HCT116 (cell line): ENCODE results near the gene KRT82. TPM values are rescaled to one million over a fixed set of nuclear protein-coding genes. Genes with fewer than 3 reads are reported as not detected.

ENCODE experiments used
- ATAC-seq: fragments of 200-7000 bp; cut with Tn5 transposase; 2 replicates; pipeline ENCODE4 v1.9.1; 2020; ENCODE audit warnings: mild to moderate bottlenecking, moderate library complexity
- BruUV-seq: library from RNA; stranded (reverse); fragments of 400-500 nt; replicated peaks from 2 replicates; lab custom pipeline; 2021; lab: Mats Ljungman, UMichigan
- CTCF ChIA-PET: fragments of 300-600 bp; sonication (Branson Sonifier 250); formaldehyde crosslinking; loops from one replicate; lab custom pipeline; 2021; ENCODE audit warnings: antibody characterized with exemption; lab: Charles Lee
- POLR2A ChIA-PET: fragments of 300-600, 350-600 bp; sonication (Branson Sonifier 250); formaldehyde crosslinking; loops from one replicate; lab custom pipeline; 2021; ENCODE audit warnings: antibody characterized with exemption; lab: Charles Lee
- RAD21 ChIA-PET, 2 experiments: fragments of 300-600 bp; sonication (Branson Sonifier 250); formaldehyde crosslinking; loops; one replicate each; lab custom pipeline; 2023; ENCODE audit warnings: low total read pairs in 2 of 2; ENCODE audit not compliant: uncharacterized antibody in 2 of 2, unreplicated experiment in 2 of 2, low non-redundant PET in 1 of 2; lab: Charles Lee
- DNase-seq: peaks from one replicate; pipeline ENCODE4 v3.0.0-alpha.2; 2010; ENCODE audit warnings: low read depth, low spot score
- H2AFZ ChIP-seq: fragments of 200-600 bp; shearing (Covaris generic), sonication (generic); 2 replicates; pipeline ENCODE4 v1.6.1; 2017; ENCODE audit warnings: low read depth, mixed run types, mixed read lengths, antibody characterized with exemption, low read length; ENCODE audit not compliant: poor library complexity, severe bottlenecking
- H3K27ac ChIP-seq: 2 replicates; pipeline ENCODE4 v1.5.1; 2012; ENCODE audit warnings: low read depth, low read length
- H3K27me3 ChIP-seq: fragments of 200-600 bp; sonication (generic); 2 replicates; pipeline ENCODE4 v1.6.1; 2016; ENCODE audit warnings: mixed run types, low read length, mixed read lengths; ENCODE audit not compliant: insufficient read depth
- H3K36me3 ChIP-seq, 2 experiments: fragments of 200-500 bp in 1 of 2; fragments of 200-600 bp in 1 of 2; sonication (Bioruptor generic) in 1 of 2; sonication (generic) in 1 of 2; 2 replicates each; pipeline versions ENCODE4 v1.5.1 to v1.6.1; 2014 to 2016; ENCODE audit warnings: low read length in 2 of 2, inconsistent platforms in 1 of 2, mixed read lengths in 1 of 2, mixed run types in 1 of 2; ENCODE audit not compliant: insufficient read depth in 2 of 2, control insufficient read depth in 1 of 2
- H3K4me1 ChIP-seq, 2 experiments: fragments of 200-600 bp in 1 of 2; sonication (generic) in 1 of 2; 2 replicates each; pipeline versions ENCODE4 v1.5.1 to v1.6.1; 2012 to 2017; ENCODE audit warnings: low read length in 2 of 2, inconsistent platforms in 1 of 2, mild to moderate bottlenecking in 1 of 2, mixed read lengths in 1 of 2, mixed run types in 1 of 2, moderate library complexity in 1 of 2; ENCODE audit not compliant: insufficient read depth in 2 of 2, control insufficient read depth in 1 of 2
- H3K4me2 ChIP-seq: fragments of 200-600 bp; sonication (generic); 2 replicates; pipeline ENCODE4 v1.6.1; 2017; ENCODE audit warnings: mixed run types, low read length, mixed read lengths
- H3K4me3 ChIP-seq, 2 experiments: fragments of 200-600 bp in 1 of 2; sonication (generic) in 1 of 2; replicated peaks in 1 of 2; 2 replicates each; pipeline ENCODE4 v1.5.1; 2011 to 2016; ENCODE audit warnings: low read length in 2 of 2, control low read depth in 1 of 2, low read depth in 1 of 2, mild to moderate bottlenecking in 1 of 2, mixed read lengths in 1 of 2, mixed run types in 1 of 2
- H3K79me2 ChIP-seq: fragments of 200-600 bp; sonication (generic); 2 replicates; pipeline ENCODE4 v1.6.1; 2017; ENCODE audit warnings: mild to moderate bottlenecking, mixed run types, low read length, moderate library complexity, mixed read lengths; ENCODE audit not compliant: insufficient read depth
- H3K9ac ChIP-seq: fragments of 200-600 bp; sonication (generic); 2 replicates; pipeline ENCODE4 v1.6.1; 2016; ENCODE audit warnings: low read length, mixed read lengths
- H3K9me2 ChIP-seq: fragments of 200-600 bp; sonication (generic), shearing (Covaris generic); 2 replicates; pipeline ENCODE4 v1.6.1; 2017; ENCODE audit warnings: mixed run types, mild to moderate bottlenecking, moderate library complexity; ENCODE audit not compliant: insufficient read depth
- H3K9me3 ChIP-seq, 2 experiments: fragments of 200-500 bp in 1 of 2; fragments of 200-600 bp in 1 of 2; sonication (Bioruptor generic) in 1 of 2; sonication (generic) in 1 of 2; 2 replicates each; pipeline ENCODE4 v1.6.1; 2014 to 2017; ENCODE audit warnings: low read length in 2 of 2, mixed read lengths in 2 of 2, inconsistent platforms in 1 of 2, low read depth in 1 of 2, mild to moderate bottlenecking in 1 of 2, mixed run types in 1 of 2, moderate library complexity in 1 of 2; ENCODE audit not compliant: control insufficient read depth in 1 of 2, insufficient read depth in 1 of 2
- H4K20me1 ChIP-seq: fragments of 200-600 bp; sonication (generic), shearing (Covaris generic); 2 replicates; pipeline ENCODE4 v1.6.1; 2017; ENCODE audit warnings: mixed run types, mild to moderate bottlenecking, moderate library complexity; ENCODE audit not compliant: insufficient read depth
- EZH2 ChIP-seq: fragments of 200-600 bp; sonication (generic); IDR thresholded peaks from 2 replicates; pipeline ENCODE4 v1.6.1; 2017; ENCODE audit warnings: antibody characterized with exemption, mixed run types
- EZH2phosphoT487 ChIP-seq: fragments of 200-600 bp; IDR thresholded peaks from 2 replicates; pipeline ENCODE4 v1.6.1; 2018; ENCODE audit warnings: antibody characterized with exemption, borderline replicate concordance
- RAD21 ChIP-seq: IDR thresholded peaks from 2 replicates; pipeline ENCODE4 v1.6.1; 2012; ENCODE audit warnings: low read depth, mild to moderate bottlenecking
- YY1 ChIP-seq: IDR thresholded peaks from 2 replicates; pipeline ENCODE4 v1.6.1; 2011; ENCODE audit warnings: low read length, low read depth, moderate library complexity, mild to moderate bottlenecking; ENCODE audit not compliant: insufficient replicate concordance; ENCODE audit errors: extremely low read depth
- ZBTB33 ChIP-seq: IDR thresholded peaks from 2 replicates; pipeline ENCODE4 v1.6.1; 2011; ENCODE audit warnings: mild to moderate bottlenecking, low read length, moderate library complexity; ENCODE audit not compliant: insufficient replicate concordance; ENCODE audit errors: extremely low read depth
- ZFX ChIP-seq: fragments of 450-650 bp; IDR thresholded peaks from 2 replicates; pipeline ENCODE4 v1.6.1; 2017
- ZNF274 ChIP-seq: fragments of 200-500 bp; sonication (Bioruptor generic); IDR thresholded peaks from 2 replicates; pipeline ENCODE4 v1.6.1; 2014; ENCODE audit warnings: mild to moderate bottlenecking, low read depth, low read length, inconsistent platforms
- intact Hi-C: fragments of 100-400 bp; cut with micrococcal nuclease; formaldehyde crosslinking; loops from 2 replicates; pipeline ENCODE4 v1.10.0; 2022
- total RNA-seq: library from RNA; stranded (reverse); gene quantifications from one replicate; pipeline ENCODE4 v1.2.1, GENCODE V29; 2021; ENCODE audit not compliant: unreplicated experiment

Gene KRT82
- total RNA-seq, 1 experiment from 2014 or later, result not detected

GRCh38 chr12:52369211-52369610 is 36.9 kb downstream of the KRT82 start (continued):
- TF ChIP-seq ZBTB33, result no peak
- TF ChIP-seq ZFX, result no peak
- TF ChIP-seq EZH2phosphoT487, result no peak
- no peak for TF ChIP-seq RAD21
- TF ChIP-seq EZH2, result no peak

DNA sequence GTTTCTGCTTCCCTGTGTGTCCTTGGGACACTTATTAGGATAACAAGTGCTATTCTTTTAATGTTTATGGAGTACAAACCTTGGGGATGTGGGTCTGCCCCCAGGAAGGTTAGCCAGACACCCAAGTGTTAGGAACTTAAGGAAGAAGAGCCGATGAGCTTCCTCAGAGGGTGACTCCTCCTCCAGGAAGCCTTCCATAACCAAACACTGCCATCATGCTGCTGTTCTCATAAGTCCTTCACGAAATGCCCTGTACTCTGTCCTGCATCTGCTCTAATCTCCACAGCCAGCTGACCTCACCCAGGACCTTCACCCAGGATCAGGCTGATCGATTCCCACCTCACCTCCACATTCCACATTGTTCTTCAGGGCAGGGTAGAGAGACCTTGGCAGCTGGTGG is 37.6 kb downstream of the KRT82 start:
- Histone ChIP-seq H3K4me2 (no peak overlapping the region), H3K36me3 (no peaks in the 10 kb centered on the region), H3K4me1 (peaks cover 0 to 2% of the 10 kb centered on the region in 2 experiments; a peak in 1 of 4 replicates), H3K9me3 (no peaks in the 10 kb centered on the region), H3K27me3 (no peaks in the 10 kb centered on the region), H3K9me2 (no peaks in the 10 kb centered on the region), H3K79me2 (no peaks in the 10 kb centered on the region), H2AFZ (no peak overlapping the region), H3K9ac (no peak overlapping the region), H3K27ac (no peak overlapping the region), H4K20me1 (no peaks in the 10 kb centered on the region), H3K4me3 (no peak overlapping the region)
- ATAC-seq (no peak), DNase-seq (no peak)
- TF ChIP-seq ZNF274 (no peak), YY1 (no peak)
- POLR2A ChIA-PET, result no interaction called here
- CTCF ChIA-PET, result interaction anchor here (1.0 to 1.4 kb wide), 2 partner anchors 224 to 502 kb away, joined by 3 to 6 read pairs; no protein-coding TSS in a partner anchor
- RAD21 ChIA-PET, result no interaction called here
- intact Hi-C loops, result no loop called here
- no TSS peak for BruUV-seq
